Measurements from ENCODE around the gene NRARP. TPM values are rescaled to one million over a fixed set of nuclear protein-coding genes. Genes with fewer than 3 reads are reported as not detected.

Gene NRARP
- total RNA-seq, 3 donors from 2014 or later: 2.1 to 6.9 (median 3.5) TPM

- peaks cover 2 to 20% of the 10 kb centered on the region in 2 donors for H3K27me3 ChIP-seq
- H3K36me3 ChIP-seq: no peaks in the 10 kb centered on the region
- no peak for DNase-seq (ENCODE audit: low spot score in 2 of 2)
- no peak overlapping the region for H3K27ac ChIP-seq
- peaks cover 5 to 7% of the 10 kb centered on the region in 2 donors for H3K4me1 ChIP-seq
- TF ChIP-seq POLR2AphosphoS5 (IDR thresholded peaks at IDR 0.05) (no peak), POLR2A (IDR thresholded peaks at IDR 0.05) (no peak), CTCF (IDR thresholded peaks at IDR 0.05) (no peak)
- no peaks in the 10 kb centered on the region for H3K9me3 ChIP-seq
- intact Hi-C loops (cut with DNase I; ENCODE audit: low total_unique reads): loop anchor here (10.0 kb wide), 1 partner anchor 153 kb away; no protein-coding TSS in a partner anchor
- peak overlapping the region in 2 of 3 donors; percentile 23 to 57 for H3K4me3 ChIP-seq
Measured at GRCh38 chr9:137281345-137282116, 20.5 kb downstream of the NRARP start.

GRCh38 chr9:137280474-137281344, 21.4 kb downstream of the NRARP start:
- Histone ChIP-seq H3K4me1 (peaks cover 5 to 7% of the 10 kb centered on the region in 2 donors), H3K27ac (no peak overlapping the region), H3K36me3 (no peaks in the 10 kb centered on the region), H3K4me3 (peak overlapping the region in 2 of 3 donors; percentile 23 to 57), H3K9me3 (no peaks in the 10 kb centered on the region), H3K27me3 (peaks cover 2 to 20% of the 10 kb centered on the region in 2 donors)
- intact Hi-C loops (cut with DNase I; ENCODE audit: low total_unique reads): loop anchor here (10.0 kb wide), 1 partner anchor 154 kb away; no protein-coding TSS in a partner anchor
- DNase-seq (ENCODE audit: low spot score in 2 of 2): no peak
- TF ChIP-seq CTCF (IDR thresholded peaks at IDR 0.05) (peak in 1 of 3 donors; percentile 32), POLR2A (IDR thresholded peaks at IDR 0.05) (no peak)

GRCh38 chr9:137279741-137280473, 22.2 kb downstream of the NRARP start:
- intact Hi-C loops (cut with DNase I; ENCODE audit: low total_unique reads): loop anchor here (10.0 kb wide), 1 partner anchor 155 kb away; no protein-coding TSS in a partner anchor
- H3K27me3 ChIP-seq: peaks cover 2 to 20% of the 10 kb centered on the region in 2 donors
- H3K27ac ChIP-seq: no peak overlapping the region
- no peak overlapping the region for H3K4me3 ChIP-seq
- H3K36me3 ChIP-seq: no peaks in the 10 kb centered on the region
- no peak for DNase-seq (ENCODE audit: low spot score in 2 of 2)
- H3K9me3 ChIP-seq: no peaks in the 10 kb centered on the region
- TF ChIP-seq CTCF (IDR thresholded peaks at IDR 0.05) (no peak), POLR2A (IDR thresholded peaks at IDR 0.05) (no peak), POLR2AphosphoS5 (IDR thresholded peaks at IDR 0.05) (no peak)
- peaks cover 5 to 7% of the 10 kb centered on the region in 2 donors for H3K4me1 ChIP-seq

GRCh38 chr9:137278721-137279711, 23.1 kb downstream of the NRARP start:
- Histone ChIP-seq H3K36me3 (no peaks in the 10 kb centered on the region), H3K9me3 (no peaks in the 10 kb centered on the region), H3K4me1 (peaks cover 5 to 7% of the 10 kb centered on the region in 2 donors), H3K27ac (no peak overlapping the region), H3K27me3 (peaks cover 2 to 20% of the 10 kb centered on the region in 2 donors), H3K4me3 (peak overlapping the region; percentile 47 to 60 (median 51))
- intact Hi-C loops (cut with DNase I; ENCODE audit: low total_unique reads): no loop called here
- TF ChIP-seq CTCF (IDR thresholded peaks at IDR 0.05) (no peak), POLR2A (IDR thresholded peaks at IDR 0.05) (no peak), POLR2AphosphoS5 (IDR thresholded peaks at IDR 0.05) (no peak)
- no peak for DNase-seq (ENCODE audit: low spot score in 2 of 2)
